Pancreas (tissue), 10 donors: ENCODE results near the gene ELMOD2. TPM values are rescaled to one million over a fixed set of nuclear protein-coding genes. Genes with fewer than 3 reads are reported as not detected.
A peak's percentile ranks its signal among the peaks of the same experiment; 100 is the strongest.

Experiments
- ATAC-seq, 4 donors: fragments of 200-7000 bp; cut with Tn5 transposase; one replicate each; pipeline versions ENCODE4 v1.8.0 to v1.9.1; 2020; ENCODE audit warnings: mild to moderate bottlenecking in 4 of 4, moderate library complexity in 4 of 4
- DNase-seq, 6 donors: peaks; one replicate each; pipeline ENCODE4 v3.0.0-alpha.2; 2020
- FAIRE-seq: peaks from 2 replicates; lab custom pipeline; 2012; peaks lifted over from hg19 to GRCh38; lab: Jason Lieb, UNC
- H3K27ac ChIP-seq, 4 donors: fragments of 200-600 bp; sonication (generic); 1 replicate in 3 of 4; 2 replicates in 1 of 4; pipeline versions ENCODE4 v1.5.0 to v1.8.0; 2020
- H3K27me3 ChIP-seq, 4 donors: fragments of 200-600 bp; one replicate each; pipeline ENCODE4 v1.8.0; 2021
- H3K36me3 ChIP-seq, 3 donors: fragments of 200-600 bp; sonication (generic) in 1 of 3; one replicate each; pipeline versions ENCODE4 v1.5.0 to v1.8.0; 2020 to 2021
- H3K4me1 ChIP-seq, 3 donors: fragments of 200-600 bp; one replicate each; pipeline ENCODE4 v1.8.0; 2021
- H3K4me3 ChIP-seq, 4 donors: fragments of 200-600 bp; sonication (generic) in 2 of 4; one replicate each; pipeline versions ENCODE4 v1.5.0 to v1.8.0; 2020 to 2021
- H3K9me3 ChIP-seq, 4 donors: fragments of 200-600 bp; one replicate each; pipeline ENCODE4 v1.8.0; 2021
- WGBS, 2 donors: extraction: QIAGEN DNeasy Blood & Tissue Kit; methylation state at CpG; one replicate each; pipeline ENCODE4 v1.1.7; 2013; 5-methylcytosine and 5-hydroxymethylcytosine counted together
- intact Hi-C, 3 donors: fragments of 100-400 bp; cut with DNase I; formaldehyde crosslinking; loops; one replicate each; pipeline versions ENCODE4 v1.11.1 to v1.14.2; 2022
- polyA plus RNA-seq, 2 donors: library from polyadenylated mRNA; stranded (reverse); fragments of 200-250 nt; gene quantifications; one replicate each; pipeline ENCODE4 v1.2.3, GENCODE V29; 2013
- total RNA-seq, 6 donors: library from RNA; stranded (reverse); fragmentation: NEBNext Ultra II Directional in 4 of 6; extraction: Animal tissue kit (Norgen Biotek cat#: 25700) in 4 of 6; gene quantifications; one replicate each; pipeline versions ENCODE4 v1.2.1 to v1.2.4, GENCODE V29; 2021 to 2023
- TF ChIP-seq, protein P1 (sequence below), 4 donors: fragments of 200-600 bp; sonication (generic) in 3 of 4; IDR thresholded peaks; one replicate each; pipeline versions ENCODE4 v1.5.0 to v1.8.0; 2021; ENCODE audit warnings: antibody characterized with exemption in 4 of 4
- donor health status: healthy with polysubstance abuse.
- donor health status: DM: no; HTN: no; CAD: no; lungs with moderate emphysema.
- donor health status: DM: no; HTN: no; CAD: no.
- donor health status: control.
- donor health status: control.
- donor health status: Bipolar disorder and iron deficiency.
- donor health status: DM: yes; HTN: yes; CAD: no.
- donor health status: DM: no; HTN: no; CAD: no.
- donor health status: DM: no; HTN: no; CAD: no.
- donor health status: DM: yes; HTN: yes; CAD: no.

Gene ELMOD2
- total and polyA plus RNA-seq, 8 donors, result 5.0 to 18.3 (median 11.9) TPM

GRCh38 chr4:140571620-140572019, 47.7 kb downstream of the ELMOD2 start:
- no peak overlapping the region for H3K27ac ChIP-seq
- H3K4me3 ChIP-seq, result no peak overlapping the region
- H3K27me3 ChIP-seq, result peaks cover 0 to 2% (median 0%) of the 10 kb centered on the region in 4 donors
- 80 to 83% methylated on average over 2 of the region's 2 CpGs for WGBS, 2 donors
- TF ChIP-seq, protein P1, sequence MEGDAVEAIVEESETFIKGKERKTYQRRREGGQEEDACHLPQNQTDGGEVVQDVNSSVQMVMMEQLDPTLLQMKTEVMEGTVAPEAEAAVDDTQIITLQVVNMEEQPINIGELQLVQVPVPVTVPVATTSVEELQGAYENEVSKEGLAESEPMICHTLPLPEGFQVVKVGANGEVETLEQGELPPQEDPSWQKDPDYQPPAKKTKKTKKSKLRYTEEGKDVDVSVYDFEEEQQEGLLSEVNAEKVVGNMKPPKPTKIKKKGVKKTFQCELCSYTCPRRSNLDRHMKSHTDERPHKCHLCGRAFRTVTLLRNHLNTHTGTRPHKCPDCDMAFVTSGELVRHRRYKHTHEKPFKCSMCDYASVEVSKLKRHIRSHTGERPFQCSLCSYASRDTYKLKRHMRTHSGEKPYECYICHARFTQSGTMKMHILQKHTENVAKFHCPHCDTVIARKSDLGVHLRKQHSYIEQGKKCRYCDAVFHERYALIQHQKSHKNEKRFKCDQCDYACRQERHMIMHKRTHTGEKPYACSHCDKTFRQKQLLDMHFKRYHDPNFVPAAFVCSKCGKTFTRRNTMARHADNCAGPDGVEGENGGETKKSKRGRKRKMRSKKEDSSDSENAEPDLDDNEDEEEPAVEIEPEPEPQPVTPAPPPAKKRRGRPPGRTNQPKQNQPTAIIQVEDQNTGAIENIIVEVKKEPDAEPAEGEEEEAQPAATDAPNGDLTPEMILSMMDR (IDR thresholded peaks at IDR 0.05), result no peak
- FAIRE-seq (no peak), ATAC-seq (no peak), DNase-seq (no peak)
- intact Hi-C loops, result no loop called here
- H3K4me1 ChIP-seq, result peaks cover 0 to 3% (median 0%) of the 10 kb centered on the region in 3 donors
- H3K9me3 ChIP-seq, result no peaks in the 10 kb centered on the region
- H3K36me3 ChIP-seq, result no peaks in the 10 kb centered on the region

- peaks cover 0 to 6% (median 3%) of the 10 kb centered on the region in 4 donors for H3K27me3 ChIP-seq
- FAIRE-seq (no peak), DNase-seq (no peak), ATAC-seq (no peak)
- WGBS, 2 donors, result 68 to 72% methylated on average over 4 of the region's 4 CpGs
- no peak overlapping the region for H3K27ac ChIP-seq
- no peaks in the 10 kb centered on the region for H3K9me3 ChIP-seq
- TF ChIP-seq, protein P1 (IDR thresholded peaks at IDR 0.05), result no peak
- no peak overlapping the region for H3K4me3 ChIP-seq
- H3K36me3 ChIP-seq, result no peaks in the 10 kb centered on the region
- peaks cover 0 to 4% (median 0%) of the 10 kb centered on the region in 3 donors for H3K4me1 ChIP-seq
- intact Hi-C loops, result no loop called here
These were observed 51.5 kb downstream of the ELMOD2 start for GRCh38 chr4:140575489-140575888.

- DNase-seq (peak in 1 of 6 donors; percentile 59), FAIRE-seq (no peak), ATAC-seq (peak in 1 of 4 donors; percentile 51)
- intact Hi-C loops, result no loop called here
- Histone ChIP-seq H3K9me3 (no peaks in the 10 kb centered on the region), H3K4me1 (peaks cover 0 to 4% (median 0%) of the 10 kb centered on the region in 3 donors), H3K36me3 (no peaks in the 10 kb centered on the region), H3K27ac (no peak overlapping the region), H3K4me3 (no peak overlapping the region), H3K27me3 (peaks cover 0 to 10% (median 3%) of the 10 kb centered on the region in 4 donors)
- TF ChIP-seq, protein P1 (IDR thresholded peaks at IDR 0.05), result no peak
- WGBS, 2 donors, result 10% methylated on average over 27 of the region's 27 CpGs
These were observed 55.3 kb downstream of the ELMOD2 start for GRCh38 chr4:140579278-140579677.

- intact Hi-C loops, result no loop called here
- WGBS, 2 donors, result 37 to 52% methylated on average over 3 of the region's 3 CpGs
- TF ChIP-seq, protein P1 (IDR thresholded peaks at IDR 0.05), result no peak
These were observed 57.1 kb downstream of the ELMOD2 start for GRCh38 chr4:140581078-140581477.

GRCh38 chr4:140584439-140584838, 60.5 kb downstream of the ELMOD2 start:
- peaks cover 0 to 1% (median 0%) of the 10 kb centered on the region in 3 donors for H3K4me1 ChIP-seq
- DNase-seq (no peak), FAIRE-seq (no peak), ATAC-seq (no peak)
- 38 to 63% methylated on average over 1 of the region's 1 CpG for WGBS, 2 donors
- no peaks in the 10 kb centered on the region for H3K9me3 ChIP-seq
- TF ChIP-seq, protein P1 (IDR thresholded peaks at IDR 0.05), result no peak
- H3K27me3 ChIP-seq, result peaks cover 0 to 10% (median 2%) of the 10 kb centered on the region in 4 donors
- no peaks in the 10 kb centered on the region for H3K36me3 ChIP-seq
- intact Hi-C loops, result no loop called here
- H3K4me3 ChIP-seq, result no peak overlapping the region
- H3K27ac ChIP-seq, result no peak overlapping the region

More at GRCh38 chr4:140581078-140581477, 57.1 kb downstream of the ELMOD2 start:
- FAIRE-seq, result no peak
- Histone ChIP-seq H3K9me3 (no peaks in the 10 kb centered on the region), H3K4me3 (no peak overlapping the region), H3K27ac (no peak overlapping the region), H3K36me3 (no peaks in the 10 kb centered on the region), H3K27me3 (peaks cover 0 to 10% (median 3%) of the 10 kb centered on the region in 4 donors), H3K4me1 (peaks cover 0 to 4% (median 0%) of the 10 kb centered on the region in 3 donors)
- DNase-seq, result no peak
- ATAC-seq, result no peak
